ENCODE data around the gene SLC35D3.
"Not testable (repeated sequence)": the region's sequence is repeated elsewhere in the genome, so short reads cannot be mapped to it uniquely, and the experiment has no call there.

The SLC35D3 gene

DNA sequence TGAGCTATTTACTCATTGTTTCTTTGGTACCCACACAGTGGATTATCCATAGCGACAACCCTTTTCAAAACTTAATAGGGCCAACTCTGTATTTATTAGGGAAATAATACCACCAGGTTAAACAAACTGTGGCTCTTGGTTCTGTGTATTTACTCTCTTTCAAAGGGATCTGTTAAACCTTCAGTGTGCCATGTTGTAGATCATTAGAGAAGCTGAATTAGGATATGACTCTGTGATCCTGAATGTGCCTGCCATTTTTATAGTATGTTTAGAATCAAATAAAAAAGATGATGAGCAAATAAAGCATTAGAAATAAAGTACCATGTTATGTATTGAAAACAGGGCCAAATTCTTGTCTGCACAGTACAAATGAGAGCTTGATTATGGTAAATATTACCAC is 25.0 kb upstream of the SLC35D3 start:
- Mint-ChIP-seq H3K4me3 (no peak overlapping the region), H3K27me3 (ENCODE audit: low read depth, poor library complexity) (no peaks in the 10 kb centered on the region), H3K9me3 (no peaks in the 10 kb centered on the region), H3K27ac (no peak overlapping the region), H3K4me1 (no peaks in the 10 kb centered on the region), H3K36me3 (ENCODE audit: low read depth) (peaks cover 22% of the 10 kb centered on the region)
- DNase-seq: no peak
- TF ChIP-seq CTCF (IDR thresholded peaks at IDR 0.05): no peak

- H3K4me1 Mint-ChIP-seq: no peaks in the 10 kb centered on the region
- H3K4me3 Mint-ChIP-seq: no peak overlapping the region
- no peak for TF ChIP-seq CTCF (IDR thresholded peaks at IDR 0.05)
- no peak for DNase-seq
- H3K36me3 Mint-ChIP-seq (ENCODE audit: low read depth): peaks cover 34% of the 10 kb centered on the region
- no peaks in the 10 kb centered on the region for H3K27me3 Mint-ChIP-seq (ENCODE audit: low read depth, poor library complexity)
- no peaks in the 10 kb centered on the region for H3K9me3 Mint-ChIP-seq
- H3K27ac Mint-ChIP-seq: no peak overlapping the region
These were observed 20.8 kb upstream of the SLC35D3 start for GRCh38 chr6:136901212-136901784.

GRCh38 chr6:136904477-136904876 is 17.6 kb upstream of the SLC35D3 start:
- DNase-seq; H3K27ac Mint-ChIP-seq; H3K9me3 Mint-ChIP-seq; H3K4me3 Mint-ChIP-seq; H3K27me3 Mint-ChIP-seq (ENCODE audit: low read depth, poor library complexity); H3K4me1 Mint-ChIP-seq: not testable (repeated sequence)
- peaks cover 30% of the 10 kb centered on the region for H3K36me3 Mint-ChIP-seq (ENCODE audit: low read depth)

GRCh38 chr6:136914947-136915346 is 7.2 kb upstream of the SLC35D3 start:
- no peak for TF ChIP-seq CTCF (IDR thresholded peaks at IDR 0.05)
- Mint-ChIP-seq H3K36me3 (ENCODE audit: low read depth) (peaks cover 41% of the 10 kb centered on the region), H3K4me1 (peaks cover 5% of the 10 kb centered on the region), H3K27ac (no peak overlapping the region), H3K9me3 (no peaks in the 10 kb centered on the region), H3K27me3 (ENCODE audit: low read depth, poor library complexity) (peaks cover 20% of the 10 kb centered on the region), H3K4me3 (no peak overlapping the region)
- no peak for DNase-seq

- peaks cover 19% of the 10 kb centered on the region for H3K4me1 Mint-ChIP-seq
- H3K9me3 Mint-ChIP-seq: no peaks in the 10 kb centered on the region
- no peak overlapping the region for H3K27ac Mint-ChIP-seq
- peaks cover 16% of the 10 kb centered on the region for H3K36me3 Mint-ChIP-seq (ENCODE audit: low read depth)
- H3K27me3 Mint-ChIP-seq (ENCODE audit: low read depth, poor library complexity): peaks cover 56% of the 10 kb centered on the region
- no peak for TF ChIP-seq CTCF (IDR thresholded peaks at IDR 0.05)
- H3K4me3 Mint-ChIP-seq: no peak overlapping the region
- DNase-seq: no peak
These were observed 3.4 kb upstream of the SLC35D3 start for GRCh38 chr6:136918706-136919105.

GRCh38 chr6:136920216-136920615 is 1.9 kb upstream of the SLC35D3 start:
- Mint-ChIP-seq H3K36me3 (ENCODE audit: low read depth) (peaks cover 12% of the 10 kb centered on the region), H3K27ac (no peak overlapping the region), H3K4me3 (peak overlapping the region; percentile 85), H3K27me3 (ENCODE audit: low read depth, poor library complexity) (peaks cover 68% of the 10 kb centered on the region), H3K9me3 (no peaks in the 10 kb centered on the region), H3K4me1 (peaks cover 19% of the 10 kb centered on the region)
- TF ChIP-seq CTCF (IDR thresholded peaks at IDR 0.05): no peak
- DNase-seq: peak; percentile 2

Data from nephron progenitor cell (in vitro differentiated cells).